WTC11 (cell line): ENCODE results near the gene RPL38.

Experiments used
- CBFB ChIP-seq: sonication (generic); formaldehyde crosslinking; IDR thresholded peaks from 2 replicates; pipeline ENCODE4 v1.8.1; 2022; ENCODE audit warnings: mild to moderate bottlenecking, low read depth, missing genetic modification reagents
- CREB1 ChIP-seq: sonication (generic); formaldehyde crosslinking; IDR thresholded peaks from 2 replicates; pipeline ENCODE4 v1.8.0; 2023; ENCODE audit warnings: mild to moderate bottlenecking, missing genetic modification reagents
- CTCF ChIP-seq: fragments of 200-600 bp; IDR thresholded peaks from 2 replicates; pipeline ENCODE4 v1.8.0; 2022; ENCODE audit warnings: antibody characterized with exemption
- ESRRA ChIP-seq: sonication (generic); formaldehyde crosslinking; IDR thresholded peaks from 2 replicates; pipeline ENCODE4 v1.8.1; 2022; ENCODE audit warnings: mild to moderate bottlenecking, missing genetic modification reagents, borderline replicate concordance
- GABPB1 ChIP-seq: sonication (generic); formaldehyde crosslinking; IDR thresholded peaks from 2 replicates; pipeline ENCODE4 v1.8.1; 2023; ENCODE audit warnings: mild to moderate bottlenecking, missing genetic modification reagents
- ZNF232 ChIP-seq: sonication (generic); formaldehyde crosslinking; IDR thresholded peaks from 2 replicates; pipeline ENCODE4 v1.8.0; 2022; ENCODE audit warnings: mild to moderate bottlenecking, missing genetic modification reagents

DNA sequence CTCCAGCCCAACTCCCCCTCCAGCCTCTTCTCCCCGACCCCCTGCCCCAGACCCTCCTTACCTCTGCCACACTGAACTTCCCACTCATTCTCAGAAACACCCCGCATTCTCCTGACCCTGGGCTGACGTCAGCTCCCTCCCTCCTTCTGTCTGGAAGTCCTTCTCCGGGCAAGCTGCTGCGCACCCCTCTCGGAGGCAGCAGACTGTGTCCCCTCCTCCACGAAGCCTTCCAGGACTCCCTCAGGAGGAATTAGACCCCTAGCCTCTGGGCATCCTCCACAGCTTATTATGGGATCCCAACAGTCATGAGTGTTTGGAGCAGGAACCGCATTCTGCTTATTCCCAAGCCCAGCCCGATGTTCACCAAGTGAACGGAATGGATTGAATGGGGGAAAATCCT lies 3.4 kb upstream of the RPL38 start:
- no peak for TF ChIP-seq ESRRA (CRISPR knock-in tag)
- no peak for TF ChIP-seq CBFB
- TF ChIP-seq GABPB1: no peak
- no peak for TF ChIP-seq CTCF
- no peak for TF ChIP-seq CREB1 (CRISPR knock-in tag)
- no peak for TF ChIP-seq ZNF232 (CRISPR knock-in tag)
